IgD-negative memory B cell (primary cell): ENCODE data around the gene SMPX. TPM values are rescaled to one million over a fixed set of nuclear protein-coding genes. Genes with fewer than 3 reads are reported as not detected.

Experiments
- H3K27ac Mint-ChIP-seq, 3 donors: one replicate each; pipeline ENCODE4 v1.8.0; 2020 to 2022; ENCODE audit warnings: mild to moderate bottlenecking in 3 of 3, mixed read lengths in 3 of 3, moderate library complexity in 1 of 3
- H3K27me3 Mint-ChIP-seq: one replicate; pipeline ENCODE4 v1.8.0; 2021; ENCODE audit warnings: mixed read lengths
- H3K36me3 Mint-ChIP-seq: one replicate; pipeline ENCODE4 v1.8.0; 2020; ENCODE audit warnings: mild to moderate bottlenecking, mixed read lengths
- H3K4me1 Mint-ChIP-seq, 3 donors: one replicate each; pipeline ENCODE4 v1.8.0; 2020 to 2022; ENCODE audit warnings: mixed read lengths in 3 of 3, mild to moderate bottlenecking in 1 of 3
- H3K4me3 Mint-ChIP-seq, 4 donors: one replicate each; pipeline ENCODE4 v1.8.0; 2020 to 2022; ENCODE audit warnings: mild to moderate bottlenecking in 4 of 4, mixed read lengths in 4 of 4, moderate library complexity in 3 of 4
- H3K9me3 Mint-ChIP-seq, 3 donors: one replicate each; pipeline ENCODE4 v1.8.0; 2020 to 2021; ENCODE audit warnings: mixed read lengths in 3 of 3, mild to moderate bottlenecking in 1 of 3
- polyA plus RNA-seq: library from polyadenylated mRNA; unstranded; fragments of 300-500 nt; fragmentation: Illumina TruSeq; gene quantifications from one replicate; pipeline ENCODE4 v1.2.3, GENCODE V29; 2021

SMPX gene
- polyA plus RNA-seq, 1 donor from 2014 or later: not detected

- Mint-ChIP-seq H3K36me3 (no peaks in the 10 kb centered on the region), H3K9me3 (no peaks in the 10 kb centered on the region), H3K4me3 (no peak overlapping the region), H3K27ac (no peak overlapping the region), H3K4me1 (no peaks in the 10 kb centered on the region), H3K27me3 (peaks cover 14% of the 10 kb centered on the region)
Measured at GRCh38 chrX:21735038-21735767, 22.7 kb downstream of the SMPX start.

- no peaks in the 10 kb centered on the region for H3K9me3 Mint-ChIP-seq
- no peak overlapping the region for H3K4me3 Mint-ChIP-seq
- H3K27me3 Mint-ChIP-seq: peaks cover 14% of the 10 kb centered on the region
- no peaks in the 10 kb centered on the region for H3K36me3 Mint-ChIP-seq
- H3K27ac Mint-ChIP-seq: no peak overlapping the region
- H3K4me1 Mint-ChIP-seq: no peaks in the 10 kb centered on the region
Measured at GRCh38 chrX:21734175-21734574, 23.7 kb downstream of the SMPX start.

GRCh38 chrX:21733705-21734104 lies 24.2 kb downstream of the SMPX start:
- Mint-ChIP-seq H3K4me3 (no peak overlapping the region), H3K27me3 (peaks cover 14% of the 10 kb centered on the region), H3K36me3 (no peaks in the 10 kb centered on the region), H3K9me3 (no peaks in the 10 kb centered on the region), H3K4me1 (no peaks in the 10 kb centered on the region), H3K27ac (no peak overlapping the region)

GRCh38 chrX:21730026-21730425 lies 27.9 kb downstream of the SMPX start:
- H3K27me3 Mint-ChIP-seq: peaks cover 11% of the 10 kb centered on the region
- H3K36me3 Mint-ChIP-seq: no peaks in the 10 kb centered on the region
- no peak overlapping the region for H3K4me3 Mint-ChIP-seq
- H3K27ac Mint-ChIP-seq: no peak overlapping the region
- no peaks in the 10 kb centered on the region for H3K9me3 Mint-ChIP-seq
- no peaks in the 10 kb centered on the region for H3K4me1 Mint-ChIP-seq

- peaks cover 6% of the 10 kb centered on the region for H3K27me3 Mint-ChIP-seq
- no peak overlapping the region for H3K4me3 Mint-ChIP-seq
- H3K4me1 Mint-ChIP-seq: no peaks in the 10 kb centered on the region
- H3K9me3 Mint-ChIP-seq: no peaks in the 10 kb centered on the region
- no peak overlapping the region for H3K27ac Mint-ChIP-seq
- H3K36me3 Mint-ChIP-seq: no peaks in the 10 kb centered on the region
Measured at GRCh38 chrX:21728276-21728968, 29.5 kb downstream of the SMPX start.

GRCh38 chrX:21725916-21726315 lies 32.0 kb downstream of the SMPX start:
- Mint-ChIP-seq H3K27ac (no peak overlapping the region), H3K27me3 (peaks cover 6% of the 10 kb centered on the region), H3K9me3 (no peaks in the 10 kb centered on the region), H3K4me3 (no peak overlapping the region), H3K4me1 (no peaks in the 10 kb centered on the region), H3K36me3 (no peaks in the 10 kb centered on the region)

GRCh38 chrX:21725496-21725895 lies 32.4 kb downstream of the SMPX start:
- H3K4me1 Mint-ChIP-seq: no peaks in the 10 kb centered on the region
- no peak overlapping the region for H3K27ac Mint-ChIP-seq
- no peak overlapping the region for H3K4me3 Mint-ChIP-seq
- no peaks in the 10 kb centered on the region for H3K9me3 Mint-ChIP-seq
- H3K36me3 Mint-ChIP-seq: no peaks in the 10 kb centered on the region
- H3K27me3 Mint-ChIP-seq: peaks cover 6% of the 10 kb centered on the region

- H3K9me3 Mint-ChIP-seq: peaks cover 0 to 2% (median 0%) of the 10 kb centered on the region in 3 donors
- no peak overlapping the region for H3K27ac Mint-ChIP-seq
- H3K36me3 Mint-ChIP-seq: no peaks in the 10 kb centered on the region
- H3K27me3 Mint-ChIP-seq: peaks cover 6% of the 10 kb centered on the region
- H3K4me1 Mint-ChIP-seq: no peaks in the 10 kb centered on the region
- no peak overlapping the region for H3K4me3 Mint-ChIP-seq
Measured at GRCh38 chrX:21723814-21724213, 34.1 kb downstream of the SMPX start.

- peaks cover 0 to 2% (median 0%) of the 10 kb centered on the region in 3 donors for H3K9me3 Mint-ChIP-seq
- H3K4me3 Mint-ChIP-seq: no peak overlapping the region
- H3K4me1 Mint-ChIP-seq: no peaks in the 10 kb centered on the region
- H3K27me3 Mint-ChIP-seq: peaks cover 6% of the 10 kb centered on the region
- H3K36me3 Mint-ChIP-seq: no peaks in the 10 kb centered on the region
- no peak overlapping the region for H3K27ac Mint-ChIP-seq
Measured at GRCh38 chrX:21723084-21723483, 34.8 kb downstream of the SMPX start.

- Mint-ChIP-seq H3K4me3 (no peak overlapping the region), H3K36me3 (no peaks in the 10 kb centered on the region), H3K27ac (no peak overlapping the region), H3K9me3 (peaks cover 0 to 2% (median 0%) of the 10 kb centered on the region in 3 donors), H3K4me1 (no peaks in the 10 kb centered on the region), H3K27me3 (peaks cover 2% of the 10 kb centered on the region)
Measured at GRCh38 chrX:21721195-21721594, 36.7 kb downstream of the SMPX start.

GRCh38 chrX:21718575-21718974 lies 39.3 kb downstream of the SMPX start:
- Mint-ChIP-seq H3K36me3 (no peaks in the 10 kb centered on the region), H3K27ac (no peak overlapping the region), H3K4me3 (no peak overlapping the region), H3K27me3 (no peaks in the 10 kb centered on the region), H3K9me3 (peaks cover 0 to 2% (median 0%) of the 10 kb centered on the region in 3 donors), H3K4me1 (peaks cover 0 to 1% (median 0%) of the 10 kb centered on the region in 3 donors)

GRCh38 chrX:21717802-21718201 lies 40.1 kb downstream of the SMPX start:
- H3K4me1 Mint-ChIP-seq: peaks cover 0 to 1% (median 0%) of the 10 kb centered on the region in 3 donors
- no peak overlapping the region for H3K4me3 Mint-ChIP-seq
- no peaks in the 10 kb centered on the region for H3K36me3 Mint-ChIP-seq
- no peaks in the 10 kb centered on the region for H3K27me3 Mint-ChIP-seq
- H3K27ac Mint-ChIP-seq: no peak overlapping the region
- H3K9me3 Mint-ChIP-seq: peaks cover 0 to 2% (median 0%) of the 10 kb centered on the region in 3 donors

- peaks cover 0 to 1% (median 0%) of the 10 kb centered on the region in 3 donors for H3K4me1 Mint-ChIP-seq
- no peaks in the 10 kb centered on the region for H3K27me3 Mint-ChIP-seq
- no peaks in the 10 kb centered on the region for H3K36me3 Mint-ChIP-seq
- H3K9me3 Mint-ChIP-seq: peaks cover 0 to 5% (median 0%) of the 10 kb centered on the region in 3 donors
- no peak overlapping the region for H3K27ac Mint-ChIP-seq
- no peak overlapping the region for H3K4me3 Mint-ChIP-seq
Measured at GRCh38 chrX:21715825-21716224, 42.1 kb downstream of the SMPX start.

- H3K4me1 Mint-ChIP-seq: peaks cover 0 to 1% (median 0%) of the 10 kb centered on the region in 3 donors
- H3K27me3 Mint-ChIP-seq: no peaks in the 10 kb centered on the region
- peaks cover 0 to 5% (median 0%) of the 10 kb centered on the region in 3 donors for H3K9me3 Mint-ChIP-seq
Measured at GRCh38 chrX:21715337-21715736, 42.6 kb downstream of the SMPX start.

GRCh38 chrX:21711848-21712197 lies 46.1 kb downstream of the SMPX start:
- H3K4me1 Mint-ChIP-seq: peaks cover 0 to 3% (median 0%) of the 10 kb centered on the region in 3 donors
- peaks cover 0 to 6% (median 5%) of the 10 kb centered on the region in 3 donors for H3K9me3 Mint-ChIP-seq
- no peaks in the 10 kb centered on the region for H3K27me3 Mint-ChIP-seq
- H3K4me3 Mint-ChIP-seq: no peak overlapping the region
- H3K36me3 Mint-ChIP-seq: no peaks in the 10 kb centered on the region
- no peak overlapping the region for H3K27ac Mint-ChIP-seq

More at GRCh38 chrX:21715337-21715736, 42.6 kb downstream of the SMPX start:
- no peaks in the 10 kb centered on the region for H3K36me3 Mint-ChIP-seq
- H3K4me3 Mint-ChIP-seq: no peak overlapping the region
- no peak overlapping the region for H3K27ac Mint-ChIP-seq
